ENCODE measurements around the gene C18orf32. TPM values are rescaled to one million over a fixed set of nuclear protein-coding genes. Genes with fewer than 3 reads are reported as not detected.
A peak's percentile ranks its signal among the peaks of the same experiment; 100 is the strongest.

C18orf32 gene
- total and polyA plus RNA-seq, 2 of the 13 experiments (the other 11 are each of a cell fraction or from before 2014, with no cell fraction given), result 17.6 to 20.6 TPM

DNA sequence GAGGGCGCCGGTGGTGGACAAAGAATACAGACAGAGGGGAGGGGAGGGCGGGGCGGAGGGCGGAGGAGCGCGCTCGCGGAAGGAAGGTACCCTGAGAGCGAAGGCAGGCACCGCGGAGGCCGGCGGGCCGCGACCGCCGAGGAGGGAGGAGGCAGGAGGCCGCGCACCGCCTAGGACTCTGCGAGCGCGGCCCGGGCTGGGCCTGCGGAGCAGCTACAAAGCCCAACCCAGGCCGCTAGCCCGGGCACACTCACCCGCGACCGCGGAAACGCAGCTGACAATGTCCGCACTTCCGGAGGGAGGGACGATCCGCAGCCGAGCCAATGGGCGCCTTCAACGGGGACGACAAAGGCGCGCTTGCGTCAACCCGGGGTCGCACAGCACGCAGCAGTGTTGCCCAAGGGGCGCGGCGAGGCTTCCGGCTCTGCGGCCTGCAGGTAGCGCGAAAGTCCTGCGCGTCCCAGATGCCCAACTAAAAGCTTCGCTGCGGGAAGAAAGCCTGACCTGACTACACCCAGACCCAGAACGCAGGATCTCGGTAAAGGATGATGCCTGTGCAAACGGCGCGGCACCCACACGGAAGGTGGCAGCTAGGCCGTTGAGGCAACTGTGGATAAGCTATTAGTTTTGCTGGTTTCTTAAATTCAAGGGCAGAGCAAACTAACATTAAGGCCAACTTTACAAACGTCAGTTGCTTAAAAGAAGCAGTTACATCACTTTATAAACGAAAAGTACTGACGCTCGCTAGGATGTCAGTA, at the start of gene C18orf32 (continued):
- TF ChIP-seq, protein P1, sequence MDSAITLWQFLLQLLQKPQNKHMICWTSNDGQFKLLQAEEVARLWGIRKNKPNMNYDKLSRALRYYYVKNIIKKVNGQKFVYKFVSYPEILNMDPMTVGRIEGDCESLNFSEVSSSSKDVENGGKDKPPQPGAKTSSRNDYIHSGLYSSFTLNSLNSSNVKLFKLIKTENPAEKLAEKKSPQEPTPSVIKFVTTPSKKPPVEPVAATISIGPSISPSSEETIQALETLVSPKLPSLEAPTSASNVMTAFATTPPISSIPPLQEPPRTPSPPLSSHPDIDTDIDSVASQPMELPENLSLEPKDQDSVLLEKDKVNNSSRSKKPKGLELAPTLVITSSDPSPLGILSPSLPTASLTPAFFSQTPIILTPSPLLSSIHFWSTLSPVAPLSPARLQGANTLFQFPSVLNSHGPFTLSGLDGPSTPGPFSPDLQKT (CRISPR knock-in tag; IDR thresholded peaks at IDR 0.05; ENCODE audit: borderline replicate concordance), result peak; percentile 75; the same call in 1 of the 2 replicates
- TF ChIP-seq, protein P2, sequence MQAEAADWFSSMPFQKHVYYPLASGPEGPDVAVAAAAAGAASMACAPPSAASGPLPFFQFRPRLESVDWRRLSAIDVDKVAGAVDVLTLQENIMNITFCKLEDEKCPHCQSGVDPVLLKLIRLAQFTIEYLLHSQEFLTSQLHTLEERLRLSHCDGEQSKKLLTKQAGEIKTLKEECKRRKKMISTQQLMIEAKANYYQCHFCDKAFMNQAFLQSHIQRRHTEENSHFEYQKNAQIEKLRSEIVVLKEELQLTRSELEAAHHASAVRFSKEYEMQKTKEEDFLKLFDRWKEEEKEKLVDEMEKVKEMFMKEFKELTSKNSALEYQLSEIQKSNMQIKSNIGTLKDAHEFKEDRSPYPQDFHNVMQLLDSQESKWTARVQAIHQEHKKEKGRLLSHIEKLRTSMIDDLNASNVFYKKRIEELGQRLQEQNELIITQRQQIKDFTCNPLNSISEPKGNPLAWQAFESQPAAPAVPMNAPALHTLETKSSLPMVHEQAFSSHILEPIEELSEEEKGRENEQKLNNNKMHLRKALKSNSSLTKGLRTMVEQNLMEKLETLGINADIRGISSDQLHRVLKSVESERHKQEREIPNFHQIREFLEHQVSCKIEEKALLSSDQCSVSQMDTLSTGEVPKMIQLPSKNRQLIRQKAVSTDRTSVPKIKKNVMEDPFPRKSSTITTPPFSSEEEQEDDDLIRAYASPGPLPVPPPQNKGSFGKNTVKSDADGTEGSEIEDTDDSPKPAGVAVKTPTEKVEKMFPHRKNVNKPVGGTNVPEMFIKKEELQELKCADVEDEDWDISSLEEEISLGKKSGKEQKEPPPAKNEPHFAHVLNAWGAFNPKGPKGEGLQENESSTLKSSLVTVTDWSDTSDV (CRISPR knock-in tag; IDR thresholded peaks at IDR 0.05), result no peak
- TF ChIP-seq, protein P3, sequence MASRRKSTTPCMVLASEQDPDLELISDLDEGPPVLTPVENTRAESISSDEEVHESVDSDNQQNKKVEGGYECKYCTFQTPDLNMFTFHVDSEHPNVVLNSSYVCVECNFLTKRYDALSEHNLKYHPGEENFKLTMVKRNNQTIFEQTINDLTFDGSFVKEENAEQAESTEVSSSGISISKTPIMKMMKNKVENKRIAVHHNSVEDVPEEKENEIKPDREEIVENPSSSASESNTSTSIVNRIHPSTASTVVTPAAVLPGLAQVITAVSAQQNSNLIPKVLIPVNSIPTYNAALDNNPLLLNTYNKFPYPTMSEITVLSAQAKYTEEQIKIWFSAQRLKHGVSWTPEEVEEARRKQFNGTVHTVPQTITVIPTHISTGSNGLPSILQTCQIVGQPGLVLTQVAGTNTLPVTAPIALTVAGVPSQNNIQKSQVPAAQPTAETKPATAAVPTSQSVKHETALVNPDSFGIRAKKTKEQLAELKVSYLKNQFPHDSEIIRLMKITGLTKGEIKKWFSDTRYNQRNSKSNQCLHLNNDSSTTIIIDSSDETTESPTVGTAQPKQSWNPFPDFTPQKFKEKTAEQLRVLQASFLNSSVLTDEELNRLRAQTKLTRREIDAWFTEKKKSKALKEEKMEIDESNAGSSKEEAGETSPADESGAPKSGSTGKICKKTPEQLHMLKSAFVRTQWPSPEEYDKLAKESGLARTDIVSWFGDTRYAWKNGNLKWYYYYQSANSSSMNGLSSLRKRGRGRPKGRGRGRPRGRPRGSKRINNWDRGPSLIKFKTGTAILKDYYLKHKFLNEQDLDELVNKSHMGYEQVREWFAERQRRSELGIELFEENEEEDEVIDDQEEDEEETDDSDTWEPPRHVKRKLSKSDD (CRISPR knock-in tag; IDR thresholded peaks at IDR 0.05; ENCODE audit: low read depth), result peak; percentile 92
- TF ChIP-seq, protein P4, sequence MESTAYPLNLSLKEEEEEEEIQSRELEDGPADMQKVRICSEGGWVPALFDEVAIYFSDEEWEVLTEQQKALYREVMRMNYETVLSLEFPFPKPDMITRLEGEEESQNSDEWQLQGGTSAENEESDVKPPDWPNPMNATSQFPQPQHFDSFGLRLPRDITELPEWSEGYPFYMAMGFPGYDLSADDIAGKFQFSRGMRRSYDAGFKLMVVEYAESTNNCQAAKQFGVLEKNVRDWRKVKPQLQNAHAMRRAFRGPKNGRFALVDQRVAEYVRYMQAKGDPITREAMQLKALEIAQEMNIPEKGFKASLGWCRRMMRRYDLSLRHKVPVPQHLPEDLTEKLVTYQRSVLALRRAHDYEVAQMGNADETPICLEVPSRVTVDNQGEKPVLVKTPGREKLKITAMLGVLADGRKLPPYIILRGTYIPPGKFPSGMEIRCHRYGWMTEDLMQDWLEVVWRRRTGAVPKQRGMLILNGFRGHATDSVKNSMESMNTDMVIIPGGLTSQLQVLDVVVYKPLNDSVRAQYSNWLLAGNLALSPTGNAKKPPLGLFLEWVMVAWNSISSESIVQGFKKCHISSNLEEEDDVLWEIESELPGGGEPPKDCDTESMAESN (CRISPR knock-in tag; conservative IDR thresholded peaks at IDR 0.05), result peak; percentile 97
- TF ChIP-seq NFATC3 (CRISPR knock-in tag; IDR thresholded peaks at IDR 0.05), result no peak
- TF ChIP-seq, protein P5, sequence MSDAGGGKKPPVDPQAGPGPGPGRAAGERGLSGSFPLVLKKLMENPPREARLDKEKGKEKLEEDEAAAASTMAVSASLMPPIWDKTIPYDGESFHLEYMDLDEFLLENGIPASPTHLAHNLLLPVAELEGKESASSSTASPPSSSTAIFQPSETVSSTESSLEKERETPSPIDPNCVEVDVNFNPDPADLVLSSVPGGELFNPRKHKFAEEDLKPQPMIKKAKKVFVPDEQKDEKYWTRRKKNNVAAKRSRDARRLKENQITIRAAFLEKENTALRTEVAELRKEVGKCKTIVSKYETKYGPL (CRISPR knock-in tag; IDR thresholded peaks at IDR 0.05), result 0 out of 2 replicates have a peak, but pooled peaks have one; percentile 52
- TF ChIP-seq MAZ (IDR thresholded peaks at IDR 0.05; ENCODE audit: borderline replicate concordance, low read depth, low read length), result peak; percentile 28; the same call in 1 of the 2 replicates
- TF ChIP-seq MAZ (CRISPR knock-in tag; IDR thresholded peaks at IDR 0.05; ENCODE audit: low read depth), result peak; percentile 90
- TF ChIP-seq, protein P6, sequence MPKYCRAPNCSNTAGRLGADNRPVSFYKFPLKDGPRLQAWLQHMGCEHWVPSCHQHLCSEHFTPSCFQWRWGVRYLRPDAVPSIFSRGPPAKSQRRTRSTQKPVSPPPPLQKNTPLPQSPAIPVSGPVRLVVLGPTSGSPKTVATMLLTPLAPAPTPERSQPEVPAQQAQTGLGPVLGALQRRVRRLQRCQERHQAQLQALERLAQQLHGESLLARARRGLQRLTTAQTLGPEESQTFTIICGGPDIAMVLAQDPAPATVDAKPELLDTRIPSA (CRISPR knock-in tag; IDR thresholded peaks at IDR 0.05; ENCODE audit: borderline replicate concordance), result no peak
- TF ChIP-seq POLR2AphosphoS5 (IDR thresholded peaks at IDR 0.05; ENCODE audit: low read depth, low read length), result peak; percentile 69
- TF ChIP-seq ZNF746 (CRISPR knock-in tag; IDR thresholded peaks at IDR 0.05), result peak; percentile 72; the same call in 1 of the 2 replicates
- no peak; the same call in none of the 2 replicates for TF ChIP-seq RXRA (CRISPR knock-in tag; IDR thresholded peaks at IDR 0.05)
- TF ChIP-seq ZFX (CRISPR knock-in tag; IDR thresholded peaks at IDR 0.05; ENCODE audit: low read depth), result peak; percentile 96

Measured in HepG2 (cell line).